Activated naive CD8-positive, alpha-beta T cell treated with anti-CD3 and anti-CD28 coated beads, Interleukin-2, amount 10 ng/mL, durations not matched to agents 7 days and 5 days (primary cell): Measurements from ENCODE around the gene NPAS1. TPM values are rescaled to one million over a fixed set of nuclear protein-coding genes. Genes with fewer than 3 reads are reported as not detected.
"Not testable (repeated sequence)": the region's sequence is repeated elsewhere in the genome, so short reads cannot be mapped to it uniquely, and the experiment has no call there.

ENCODE experiments used
- ATAC-seq: fragments of 150-1000 bp; cut with Tn5 transposase; one replicate; pipeline ENCODE4 v1.10.0; 2021; ENCODE audit warnings: low read depth, moderate library complexity
- POLR2A ChIA-PET: fragments of 350-600 bp; sonication (Branson Sonifier 250); formaldehyde crosslinking; loops from one replicate; lab custom pipeline; 2021; ENCODE audit warnings: antibody characterized with exemption; lab: Charles Lee
- DNase-seq: peaks from one replicate; pipeline ENCODE4 v3.0.0; 2021
- H3K27ac Mint-ChIP-seq: one replicate; pipeline ENCODE4 v1.8.0; 2022; ENCODE audit warnings: mild to moderate bottlenecking, mixed read lengths
- H3K27me3 Mint-ChIP-seq: one replicate; pipeline ENCODE4 v1.8.0; 2022; ENCODE audit warnings: mild to moderate bottlenecking, moderate library complexity, mixed read lengths
- H3K36me3 Mint-ChIP-seq: one replicate; pipeline ENCODE4 v1.8.0; 2021; ENCODE audit warnings: mild to moderate bottlenecking, mixed read lengths
- H3K4me1 Mint-ChIP-seq: one replicate; pipeline ENCODE4 v1.8.0; 2021; ENCODE audit warnings: mixed read lengths
- H3K4me3 Mint-ChIP-seq: one replicate; pipeline ENCODE4 v1.8.0; 2022; ENCODE audit warnings: mild to moderate bottlenecking, moderate library complexity, mixed read lengths
- H3K9me3 Mint-ChIP-seq: one replicate; pipeline ENCODE4 v1.8.0; 2021; ENCODE audit warnings: mixed read lengths
- total RNA-seq, 2 experiments: library from RNA; stranded (reverse); gene quantifications; one replicate each; pipeline ENCODE4 v1.2.3, GENCODE V29; 2021

Gene NPAS1
- total RNA-seq, 2 experiments from 2014 or later: 0.43 to 0.61 TPM

DNA sequence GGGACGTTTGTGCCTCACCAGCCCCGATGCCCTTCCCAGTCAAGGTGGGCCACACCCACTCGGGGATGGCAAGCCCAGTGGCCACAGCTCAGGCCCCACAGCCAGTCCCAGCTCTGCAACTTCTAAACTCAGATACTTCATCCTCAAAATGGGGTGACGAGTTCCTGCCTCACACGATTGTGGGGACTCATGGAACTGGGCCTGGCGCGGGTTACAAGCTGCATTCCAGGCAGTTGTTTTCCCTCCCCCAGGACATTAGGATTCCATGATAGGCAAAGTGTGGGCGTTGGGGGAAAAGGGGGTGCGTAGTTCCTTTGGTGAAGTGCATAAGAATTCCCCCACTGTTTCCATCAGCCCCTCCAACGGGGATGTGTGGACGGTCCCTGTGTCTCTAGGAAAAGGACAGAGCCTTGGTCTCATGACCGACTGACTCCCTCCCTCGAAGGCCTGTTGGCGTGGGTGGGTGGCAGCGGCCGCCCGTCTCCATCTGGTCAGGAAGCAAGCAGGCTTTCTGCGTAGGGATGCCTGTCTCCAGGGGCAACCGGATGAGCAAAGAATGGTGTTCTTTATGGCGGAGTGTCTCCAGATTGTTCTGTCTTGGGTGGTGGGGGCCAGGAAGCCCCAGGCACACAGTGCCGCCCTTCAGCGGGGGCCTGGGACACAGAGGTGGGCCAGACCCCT is 21.1 kb upstream of the NPAS1 start:
- Mint-ChIP-seq H3K27ac (no peak overlapping the region), H3K9me3 (no peaks in the 10 kb centered on the region), H3K4me3 (no peak overlapping the region), H3K36me3 (no peaks in the 10 kb centered on the region), H3K4me1 (no peaks in the 10 kb centered on the region), H3K27me3 (peaks cover 3% of the 10 kb centered on the region)
- POLR2A ChIA-PET: no interaction called here
- ATAC-seq: no peak
- no peak for DNase-seq

DNA sequence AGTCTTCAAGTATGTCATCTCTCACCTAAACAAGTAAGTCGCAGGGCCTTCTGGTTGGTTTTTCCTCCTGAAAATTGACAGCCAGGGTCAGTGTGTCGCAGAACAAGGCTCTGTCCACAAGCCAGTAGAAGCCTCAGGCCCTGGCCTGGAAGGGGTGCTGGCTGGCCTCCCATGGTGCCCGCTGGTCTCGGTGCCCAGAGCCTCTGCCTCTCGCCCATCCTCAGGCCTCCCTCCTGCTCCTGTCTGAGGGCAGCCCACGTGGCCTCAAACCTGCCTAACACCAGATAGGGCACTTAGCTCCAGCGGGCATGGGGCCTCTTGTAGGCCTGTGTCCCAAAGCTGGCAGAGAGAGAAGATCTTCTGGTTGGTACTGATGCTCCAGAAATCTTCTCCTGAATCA is 20.3 kb upstream of the NPAS1 start:
- H3K9me3 Mint-ChIP-seq: no peaks in the 10 kb centered on the region
- no peaks in the 10 kb centered on the region for H3K4me1 Mint-ChIP-seq
- no peak overlapping the region for H3K4me3 Mint-ChIP-seq
- DNase-seq (no peak), ATAC-seq (no peak)
- no peak overlapping the region for H3K27ac Mint-ChIP-seq
- POLR2A ChIA-PET: no interaction called here
- peaks cover 7% of the 10 kb centered on the region for H3K27me3 Mint-ChIP-seq
- H3K36me3 Mint-ChIP-seq: no peaks in the 10 kb centered on the region

DNA sequence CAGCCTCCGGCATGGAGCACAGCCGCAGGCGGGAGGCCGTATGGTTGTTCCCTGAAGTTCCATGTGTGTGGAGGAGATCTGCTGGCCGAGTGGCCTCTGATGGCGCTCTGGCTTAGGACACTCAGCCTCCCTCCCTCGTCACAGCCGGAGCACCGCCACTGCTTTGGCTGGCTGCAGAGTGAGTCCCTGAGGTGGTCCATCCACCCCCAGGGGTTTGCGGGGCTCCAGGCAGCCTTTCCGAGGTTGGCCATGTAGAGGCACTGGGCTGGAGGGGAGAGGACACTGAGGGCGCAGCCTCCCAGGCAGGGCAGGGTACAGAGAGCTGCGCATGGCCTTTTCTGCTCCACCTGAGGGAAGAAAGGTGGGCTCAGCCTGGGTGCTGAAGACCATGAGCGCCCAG is 19.8 kb upstream of the NPAS1 start:
- DNase-seq: no peak
- H3K4me1 Mint-ChIP-seq: no peaks in the 10 kb centered on the region
- POLR2A ChIA-PET: no interaction called here
- H3K36me3 Mint-ChIP-seq: peaks cover 2% of the 10 kb centered on the region
- H3K9me3 Mint-ChIP-seq: no peaks in the 10 kb centered on the region
- no peak overlapping the region for H3K27ac Mint-ChIP-seq
- no peak for ATAC-seq
- peaks cover 10% of the 10 kb centered on the region for H3K27me3 Mint-ChIP-seq
- H3K4me3 Mint-ChIP-seq: no peak overlapping the region

DNA sequence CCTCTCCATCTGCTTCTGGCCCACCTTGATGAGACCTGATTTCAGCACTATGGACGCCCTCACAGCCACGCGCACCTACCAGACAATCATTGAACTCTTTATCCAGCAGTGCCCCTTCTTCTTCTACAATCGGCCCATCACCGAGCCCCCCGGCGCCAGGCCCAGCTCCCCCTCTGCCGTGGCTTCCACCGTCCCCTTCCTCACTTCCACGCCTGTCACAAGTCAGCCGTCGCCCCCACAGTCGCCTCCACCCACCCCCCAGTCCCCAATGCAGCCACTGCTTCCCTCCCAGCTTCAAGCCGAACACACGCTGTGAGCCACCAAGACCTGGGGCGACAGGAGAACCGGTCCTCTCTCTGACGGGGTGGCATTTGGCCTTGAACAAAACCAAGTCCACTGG is 19.3 kb upstream of the NPAS1 start:
- H3K36me3 Mint-ChIP-seq: peaks cover 2% of the 10 kb centered on the region
- H3K4me3 Mint-ChIP-seq: no peak overlapping the region
- no peak for ATAC-seq

DNA sequence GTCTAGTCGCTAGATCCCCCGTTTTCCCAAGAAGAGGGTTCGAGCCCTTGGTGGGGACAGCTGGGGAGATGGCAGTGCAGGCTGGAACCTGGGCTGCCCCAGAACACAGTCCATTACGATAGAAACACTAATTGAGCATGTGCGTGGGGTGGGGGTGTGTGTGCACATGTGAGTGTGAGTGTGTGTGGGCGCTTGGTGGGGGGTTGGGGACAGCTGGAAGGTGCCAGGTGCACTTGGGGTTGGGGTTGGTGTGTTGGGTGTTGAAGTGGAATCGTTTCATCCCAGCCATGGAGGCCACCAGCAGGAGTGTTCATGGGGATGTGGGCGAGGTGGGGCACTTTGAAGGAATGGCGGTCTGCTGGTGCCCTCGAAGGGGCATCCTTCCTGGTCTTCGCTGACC is 18.1 kb upstream of the NPAS1 start:
- peaks cover 14% of the 10 kb centered on the region for H3K27me3 Mint-ChIP-seq
- ATAC-seq: no peak
- DNase-seq: no peak
- H3K9me3 Mint-ChIP-seq: no peaks in the 10 kb centered on the region
- peaks cover 3% of the 10 kb centered on the region for H3K4me1 Mint-ChIP-seq
- no peak overlapping the region for H3K27ac Mint-ChIP-seq
- H3K4me3 Mint-ChIP-seq: no peak overlapping the region
- H3K36me3 Mint-ChIP-seq: peaks cover 2% of the 10 kb centered on the region
- POLR2A ChIA-PET: no interaction called here

More for the DNA sequence above, 19.3 kb upstream of the NPAS1 start:
- H3K27ac Mint-ChIP-seq: no peak overlapping the region
- no peak for DNase-seq
- H3K27me3 Mint-ChIP-seq: peaks cover 12% of the 10 kb centered on the region
- no peaks in the 10 kb centered on the region for H3K9me3 Mint-ChIP-seq
- POLR2A ChIA-PET: no interaction called here
- H3K4me1 Mint-ChIP-seq: no peaks in the 10 kb centered on the region

DNA sequence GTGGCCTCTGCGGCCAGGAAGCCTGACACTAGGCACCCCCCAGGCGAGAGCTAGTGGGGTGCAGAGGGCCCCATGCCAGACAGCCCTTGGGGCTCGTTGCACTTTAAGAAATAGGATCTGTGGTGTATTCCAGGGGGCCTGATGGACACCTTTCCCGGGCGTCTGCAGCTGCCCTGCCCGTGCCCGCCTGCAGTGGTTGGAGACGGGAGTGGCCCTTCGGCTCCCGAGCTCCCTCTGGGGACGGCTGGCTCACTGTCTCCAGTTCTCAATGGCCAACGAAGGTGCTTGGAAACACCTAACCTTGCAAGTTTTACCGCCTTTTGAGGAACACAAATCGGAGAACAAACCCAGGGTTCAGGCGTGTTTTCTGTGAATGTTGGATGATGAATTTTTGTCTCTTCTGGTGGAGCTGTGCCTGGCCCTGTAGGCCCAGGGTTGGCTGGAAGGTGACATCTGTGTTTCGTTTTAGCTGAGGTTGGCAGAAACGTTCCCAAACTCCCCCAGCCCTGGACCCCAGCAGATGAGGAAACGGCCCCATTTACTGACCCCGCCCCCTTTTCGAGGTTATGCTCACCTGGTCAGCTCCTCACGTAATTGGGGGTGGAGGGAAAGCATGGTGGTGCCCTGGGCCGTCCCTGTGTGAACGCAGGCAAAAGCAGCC is 17.4 kb upstream of the NPAS1 start:
- Mint-ChIP-seq H3K27ac (no peak overlapping the region), H3K9me3 (no peaks in the 10 kb centered on the region), H3K36me3 (peaks cover 2% of the 10 kb centered on the region), H3K4me1 (peaks cover 3% of the 10 kb centered on the region), H3K4me3 (no peak overlapping the region), H3K27me3 (peaks cover 18% of the 10 kb centered on the region)
- POLR2A ChIA-PET: interaction anchor here (0.5 kb wide), 1 partner anchor 146 kb away, joined by 4 read pairs; no protein-coding TSS in a partner anchor
- no peak for DNase-seq
- ATAC-seq: no peak

DNA sequence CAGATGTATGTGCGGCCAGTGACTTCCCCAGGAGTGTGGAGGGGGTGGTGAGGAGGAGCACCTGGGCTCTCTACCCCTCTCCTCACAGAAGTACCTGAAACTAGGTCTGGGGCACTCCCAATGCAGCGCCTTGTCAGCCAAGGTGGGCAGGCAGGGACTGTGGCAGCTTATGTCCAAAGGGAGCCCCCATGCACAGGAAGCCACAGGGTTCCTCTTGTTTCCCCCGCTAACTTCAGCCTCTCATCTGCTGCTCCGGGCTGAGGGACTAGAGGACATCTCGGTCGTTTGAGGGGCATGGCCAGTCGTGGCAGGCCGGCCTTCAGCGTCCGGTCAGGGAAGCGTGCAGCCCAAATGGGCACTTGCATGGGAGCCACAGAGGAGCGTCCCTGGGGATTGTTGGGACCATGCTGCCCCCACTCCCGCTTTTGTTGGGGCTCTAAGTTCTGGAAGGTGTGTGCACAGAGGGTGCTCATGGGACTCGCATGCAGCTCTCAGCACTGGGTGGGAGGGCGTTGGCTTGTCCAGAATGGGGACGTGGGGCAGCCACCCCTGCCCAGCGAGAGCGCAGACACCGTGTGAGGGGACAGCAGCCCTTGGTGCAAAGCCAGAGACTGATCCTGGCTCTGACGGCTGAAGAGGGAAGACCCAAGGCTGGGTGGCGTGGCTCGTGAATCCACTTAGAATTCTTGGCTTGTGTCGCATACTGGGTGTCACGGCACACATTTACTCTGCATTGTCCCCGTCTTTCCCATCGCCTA is 16.6 kb upstream of the NPAS1 start:
- peaks cover 3% of the 10 kb centered on the region for H3K4me1 Mint-ChIP-seq
- H3K36me3 Mint-ChIP-seq: peaks cover 2% of the 10 kb centered on the region
- H3K4me3 Mint-ChIP-seq: no peak overlapping the region
- no peaks in the 10 kb centered on the region for H3K9me3 Mint-ChIP-seq
- no peak overlapping the region for H3K27ac Mint-ChIP-seq
- ATAC-seq (no peak), DNase-seq (no peak)
- POLR2A ChIA-PET: interaction anchor here (0.5 kb wide), 1 partner anchor 146 kb away, joined by 4 read pairs; no protein-coding TSS in a partner anchor
- peaks cover 20% of the 10 kb centered on the region for H3K27me3 Mint-ChIP-seq

DNA sequence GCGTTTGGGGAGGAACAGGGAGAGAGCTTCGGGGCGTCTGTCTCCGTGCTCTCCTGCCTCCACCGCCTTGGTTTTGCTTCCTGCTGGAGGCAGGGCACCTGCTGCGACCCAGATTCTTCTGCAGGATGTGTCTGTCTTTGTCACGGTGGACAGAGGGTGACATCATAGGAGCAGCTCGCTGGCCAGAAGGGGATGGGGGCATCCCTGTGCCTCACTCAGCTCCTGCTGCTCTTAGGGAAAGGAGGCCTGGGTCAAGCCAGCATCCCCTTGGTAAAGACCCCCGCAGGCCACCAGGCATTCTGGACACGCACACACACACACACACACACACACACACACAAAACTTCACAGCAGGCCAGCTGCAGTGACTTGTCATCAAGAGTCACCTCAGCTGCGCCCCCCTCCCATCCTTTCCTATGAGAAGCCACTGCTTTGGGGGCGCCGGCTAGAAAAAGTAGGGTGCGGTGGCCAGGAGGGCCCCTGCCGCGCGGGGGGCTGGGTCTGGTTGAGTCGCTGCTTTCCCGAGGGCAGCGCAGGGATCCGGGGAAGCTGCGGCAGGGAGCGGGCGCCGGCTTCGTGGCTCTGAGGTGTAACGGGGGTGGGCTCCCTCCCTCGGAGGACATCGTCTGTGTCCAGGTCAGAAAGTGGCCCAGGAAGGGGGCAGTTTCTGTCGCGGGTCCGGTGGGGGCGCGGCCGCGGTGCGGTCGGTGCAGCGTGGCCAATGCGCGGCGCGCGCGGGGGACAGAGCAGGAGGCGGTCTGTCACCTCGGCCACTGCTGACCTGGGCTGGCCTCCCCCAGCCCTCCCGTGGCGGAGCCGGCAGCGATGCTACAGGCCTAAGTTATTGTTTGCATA is 15.8 kb upstream of the NPAS1 start:
- H3K27me3 Mint-ChIP-seq: peaks cover 20% of the 10 kb centered on the region
- H3K4me1 Mint-ChIP-seq: peaks cover 3% of the 10 kb centered on the region
- H3K27ac Mint-ChIP-seq: no peak overlapping the region
- DNase-seq (no peak), ATAC-seq (no peak)
- POLR2A ChIA-PET: no interaction called here
- no peaks in the 10 kb centered on the region for H3K9me3 Mint-ChIP-seq
- peaks cover 2% of the 10 kb centered on the region for H3K36me3 Mint-ChIP-seq
- H3K4me3 Mint-ChIP-seq: no peak overlapping the region

DNA sequence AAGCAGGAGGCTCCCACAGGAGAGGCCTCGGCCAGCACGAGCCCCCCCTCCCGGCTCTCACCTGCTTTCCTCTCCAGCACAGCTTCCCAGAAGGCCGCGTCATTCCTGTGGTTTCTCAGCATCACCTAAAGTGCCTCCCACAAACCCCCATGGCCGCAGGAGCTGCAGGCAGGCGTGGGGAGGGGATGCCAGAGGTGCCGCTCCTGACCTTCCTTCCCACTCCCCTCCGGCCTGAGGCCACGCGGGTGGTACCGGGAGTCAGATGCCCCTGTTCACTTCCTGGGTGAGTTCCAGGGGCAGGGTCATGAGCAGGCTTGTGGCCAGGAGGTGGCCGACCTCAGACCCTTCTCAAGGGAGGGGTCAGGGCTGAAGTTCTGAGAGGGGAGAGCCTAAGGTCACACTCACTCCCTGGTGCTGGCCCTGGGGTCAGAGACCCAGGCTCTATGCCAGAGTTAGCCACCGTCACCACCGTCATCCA is 14.4 kb upstream of the NPAS1 start:
- Mint-ChIP-seq H3K36me3 (peaks cover 2% of the 10 kb centered on the region), H3K27ac (no peak overlapping the region), H3K9me3 (no peaks in the 10 kb centered on the region), H3K27me3 (peaks cover 20% of the 10 kb centered on the region), H3K4me1 (peaks cover 3% of the 10 kb centered on the region), H3K4me3 (no peak overlapping the region)
- POLR2A ChIA-PET: no interaction called here
- DNase-seq (no peak), ATAC-seq (no peak)

DNA sequence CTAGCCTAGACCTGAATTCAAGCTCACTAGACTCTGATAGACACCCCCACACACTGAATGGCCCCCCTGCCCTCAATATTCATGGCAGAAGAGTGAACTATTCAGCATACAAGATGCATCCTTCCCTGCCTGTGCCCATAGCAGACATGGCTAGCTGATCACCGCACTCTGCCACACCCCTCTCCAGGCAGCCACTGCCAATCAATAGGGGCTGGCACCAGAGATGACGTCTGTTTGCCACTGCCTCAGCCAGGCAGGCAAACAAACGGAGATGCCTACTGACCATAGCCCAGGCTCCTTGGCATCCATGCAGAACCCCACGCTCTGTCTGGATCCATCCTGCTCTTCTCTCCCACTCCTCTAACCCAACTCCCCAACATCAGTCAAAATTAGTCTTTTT is 13.8 kb upstream of the NPAS1 start:
- no peaks in the 10 kb centered on the region for H3K9me3 Mint-ChIP-seq
- no peak overlapping the region for H3K4me3 Mint-ChIP-seq
- no peak overlapping the region for H3K27ac Mint-ChIP-seq
- H3K4me1 Mint-ChIP-seq: peaks cover 3% of the 10 kb centered on the region
- ATAC-seq (no peak), DNase-seq (no peak)
- peaks cover 2% of the 10 kb centered on the region for H3K36me3 Mint-ChIP-seq
- POLR2A ChIA-PET: no interaction called here
- peaks cover 20% of the 10 kb centered on the region for H3K27me3 Mint-ChIP-seq

DNA sequence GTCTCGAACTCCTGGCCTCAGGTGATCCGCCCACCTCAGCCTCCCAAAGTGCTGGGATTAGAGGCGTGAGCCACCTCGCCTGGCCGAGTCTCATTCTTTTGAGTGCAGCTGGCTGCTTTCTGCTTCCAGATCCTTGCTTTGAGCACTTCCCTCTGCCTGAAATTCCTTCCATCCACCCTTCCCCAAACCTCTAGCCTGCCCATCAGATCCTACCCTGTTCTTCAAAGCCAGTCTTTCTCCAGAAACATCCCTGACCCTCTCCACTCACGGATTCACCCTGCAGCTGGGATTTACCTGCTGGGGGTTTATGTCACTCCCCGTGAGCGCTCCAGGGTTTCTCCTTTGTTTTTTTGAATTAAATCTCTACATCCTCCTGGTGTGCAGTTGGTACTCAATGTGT is 13.1 kb upstream of the NPAS1 start:
- Mint-ChIP-seq H3K4me1 (peaks cover 3% of the 10 kb centered on the region), H3K9me3 (no peaks in the 10 kb centered on the region), H3K4me3 (no peak overlapping the region), H3K36me3 (peaks cover 2% of the 10 kb centered on the region), H3K27ac (no peak overlapping the region), H3K27me3 (peaks cover 22% of the 10 kb centered on the region)
- POLR2A ChIA-PET: interaction anchor here (0.7 kb wide), 1 partner anchor 31 kb away, joined by 4 read pairs; no protein-coding TSS in a partner anchor
- DNase-seq: no peak
- ATAC-seq: no peak

DNA sequence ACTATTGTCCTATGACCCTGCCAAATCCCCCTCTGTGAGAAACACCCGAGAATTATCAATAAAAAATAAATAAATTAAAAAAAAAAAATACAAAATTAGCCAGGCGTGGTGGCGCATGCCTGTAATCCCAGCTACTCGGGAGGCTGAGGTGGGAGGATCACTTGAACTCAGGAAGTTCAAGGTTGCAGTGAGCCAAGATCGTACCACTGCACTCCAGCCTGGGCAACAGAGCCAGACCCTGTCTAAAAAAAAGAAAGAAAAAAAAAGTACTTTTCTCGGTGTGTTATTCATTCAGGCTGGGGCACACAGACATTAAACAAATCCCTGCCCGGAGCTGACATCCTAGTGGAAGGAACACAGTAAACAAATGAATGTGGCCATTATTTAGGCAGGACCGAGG is 9.1 kb upstream of the NPAS1 start:
- H3K4me1 Mint-ChIP-seq: peaks cover 10% of the 10 kb centered on the region
- H3K27me3 Mint-ChIP-seq: peaks cover 22% of the 10 kb centered on the region
- ATAC-seq, H3K4me3 Mint-ChIP-seq, H3K9me3 Mint-ChIP-seq, H3K27ac Mint-ChIP-seq, DNase-seq, H3K36me3 Mint-ChIP-seq, POLR2A ChIA-PET: not testable (repeated sequence)

DNA sequence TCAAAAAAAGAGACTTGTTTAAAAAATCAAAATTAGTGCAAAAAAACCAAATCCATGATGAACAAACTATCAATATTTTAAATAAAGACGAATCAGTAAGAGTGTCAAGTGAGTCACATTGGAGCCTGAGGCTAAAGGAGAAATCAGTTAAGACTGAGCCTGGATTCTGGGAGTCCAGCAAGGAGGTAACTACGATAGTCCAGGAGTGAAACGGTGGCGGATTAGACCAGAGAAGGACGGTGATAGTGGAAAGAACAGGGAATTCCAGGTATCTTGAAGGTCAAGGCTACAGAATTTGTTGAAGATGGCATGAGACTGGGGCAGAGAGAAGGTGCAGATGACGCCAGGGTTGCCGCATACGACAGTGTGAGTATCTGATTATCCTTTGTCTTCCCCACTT is 7.0 kb upstream of the NPAS1 start:
- H3K36me3 Mint-ChIP-seq: no peaks in the 10 kb centered on the region
- ATAC-seq (no peak), DNase-seq (no peak)
- H3K4me1 Mint-ChIP-seq: peaks cover 8% of the 10 kb centered on the region
- H3K4me3 Mint-ChIP-seq: no peak overlapping the region
- POLR2A ChIA-PET: interaction anchor here (0.8 kb wide), 1 partner anchor 144 kb away, joined by 3 read pairs; no protein-coding TSS in a partner anchor
- no peaks in the 10 kb centered on the region for H3K9me3 Mint-ChIP-seq
- H3K27me3 Mint-ChIP-seq: peaks cover 18% of the 10 kb centered on the region
- H3K27ac Mint-ChIP-seq: no peak overlapping the region
